Activated CD8-positive, alpha-beta memory T cell treated with anti-CD3 and anti-CD28 coated beads, Interleukin-2, amount 50 U/mL, for 1 hour (primary cell): ENCODE measurements around the gene ADAMTS8.
"Not testable (repeated sequence)": the region's sequence is repeated elsewhere in the genome, so short reads cannot be mapped to it uniquely, and the experiment has no call there.

Experiments used
- DNase-seq: peaks from one replicate; pipeline ENCODE4 v3.0.0-alpha.2; 2020; ENCODE audit errors: extremely low read depth

Gene ADAMTS8

GRCh38 chr11:130439160-130439519, 10.7 kb upstream of the ADAMTS8 start:
- DNase-seq: no peak

GRCh38 chr11:130438401-130439159, 10.2 kb upstream of the ADAMTS8 start:
- not testable (repeated sequence) for DNase-seq

GRCh38 chr11:130437848-130438247, 9.4 kb upstream of the ADAMTS8 start:
- no peak for DNase-seq

- DNase-seq: no peak
These were observed 7.8 kb upstream of the ADAMTS8 start for GRCh38 chr11:130436171-130436570.

GRCh38 chr11:130435671-130436070, 7.3 kb upstream of the ADAMTS8 start:
- DNase-seq: no peak

GRCh38 chr11:130434521-130435223, 6.3 kb upstream of the ADAMTS8 start:
- DNase-seq: no peak

- DNase-seq: no peak
These were observed 4.9 kb upstream of the ADAMTS8 start for GRCh38 chr11:130433357-130433756.

GRCh38 chr11:130431801-130432200, 3.4 kb upstream of the ADAMTS8 start:
- DNase-seq: no peak

GRCh38 chr11:130431331-130431773, 2.9 kb upstream of the ADAMTS8 start:
- DNase-seq: no peak

- DNase-seq: no peak
These were observed 1.6 kb upstream of the ADAMTS8 start for GRCh38 chr11:130429983-130430382.

GRCh38 chr11:130429120-130429681, 792 bp upstream of the ADAMTS8 start:
- no peak for DNase-seq

- no peak for DNase-seq
These were observed 661 bp downstream of the ADAMTS8 start for GRCh38 chr11:130427581-130428315.

- no peak for DNase-seq
These were observed 1.5 kb downstream of the ADAMTS8 start for GRCh38 chr11:130426837-130427341.

GRCh38 chr11:130426223-130426836, 2.1 kb downstream of the ADAMTS8 start:
- no peak for DNase-seq

- DNase-seq: no peak
These were observed 3.3 kb downstream of the ADAMTS8 start for GRCh38 chr11:130425156-130425555.

- no peak for DNase-seq
These were observed 3.7 kb downstream of the ADAMTS8 start for GRCh38 chr11:130424613-130425140.

GRCh38 chr11:130423541-130424142, 4.8 kb downstream of the ADAMTS8 start:
- DNase-seq: no peak

- no peak for DNase-seq
These were observed 6.0 kb downstream of the ADAMTS8 start for GRCh38 chr11:130422251-130422995.

GRCh38 chr11:130421697-130422096, 6.7 kb downstream of the ADAMTS8 start:
- DNase-seq: no peak

- no peak for DNase-seq
These were observed 7.2 kb downstream of the ADAMTS8 start for GRCh38 chr11:130421199-130421585.
